Activated naive CD8-positive, alpha-beta T cell treated with anti-CD3 and anti-CD28 coated beads for 36 hours (primary cell): ENCODE results near the gene LHFPL2. TPM values are rescaled to one million over a fixed set of nuclear protein-coding genes. Genes with fewer than 3 reads are reported as not detected.
"Not testable (repeated sequence)": the region's sequence is repeated elsewhere in the genome, so short reads cannot be mapped to it uniquely, and the experiment has no call there.

Experiments
- DNase-seq: peaks from one replicate; pipeline ENCODE4 v3.0.0; 2021
- H3K27ac Mint-ChIP-seq: one replicate; pipeline ENCODE4 v1.8.0; 2022; ENCODE audit warnings: mild to moderate bottlenecking, moderate library complexity, mixed read lengths
- H3K27me3 Mint-ChIP-seq: one replicate; pipeline ENCODE4 v1.8.0; 2022; ENCODE audit warnings: mild to moderate bottlenecking, mixed read lengths
- H3K36me3 Mint-ChIP-seq: one replicate; pipeline ENCODE4 v1.8.0; 2021; ENCODE audit warnings: mild to moderate bottlenecking, mixed read lengths
- H3K4me1 Mint-ChIP-seq: one replicate; pipeline ENCODE4 v1.8.0; 2021; ENCODE audit warnings: mixed read lengths
- H3K4me3 Mint-ChIP-seq: one replicate; pipeline ENCODE4 v1.8.0; 2022; ENCODE audit warnings: mild to moderate bottlenecking, moderate library complexity, mixed read lengths
- H3K9me3 Mint-ChIP-seq: one replicate; pipeline ENCODE4 v1.8.0; 2022; ENCODE audit warnings: mixed read lengths
- total RNA-seq, 2 experiments: library from RNA; stranded (reverse); gene quantifications; one replicate each; pipeline ENCODE4 v1.2.3, GENCODE V29; 2021

The LHFPL2 gene, protein sequence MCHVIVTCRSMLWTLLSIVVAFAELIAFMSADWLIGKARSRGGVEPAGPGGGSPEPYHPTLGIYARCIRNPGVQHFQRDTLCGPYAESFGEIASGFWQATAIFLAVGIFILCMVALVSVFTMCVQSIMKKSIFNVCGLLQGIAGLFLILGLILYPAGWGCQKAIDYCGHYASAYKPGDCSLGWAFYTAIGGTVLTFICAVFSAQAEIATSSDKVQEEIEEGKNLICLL
- under 1 TPM; 0.12 to 0.40 TPM for total RNA-seq

DNA sequence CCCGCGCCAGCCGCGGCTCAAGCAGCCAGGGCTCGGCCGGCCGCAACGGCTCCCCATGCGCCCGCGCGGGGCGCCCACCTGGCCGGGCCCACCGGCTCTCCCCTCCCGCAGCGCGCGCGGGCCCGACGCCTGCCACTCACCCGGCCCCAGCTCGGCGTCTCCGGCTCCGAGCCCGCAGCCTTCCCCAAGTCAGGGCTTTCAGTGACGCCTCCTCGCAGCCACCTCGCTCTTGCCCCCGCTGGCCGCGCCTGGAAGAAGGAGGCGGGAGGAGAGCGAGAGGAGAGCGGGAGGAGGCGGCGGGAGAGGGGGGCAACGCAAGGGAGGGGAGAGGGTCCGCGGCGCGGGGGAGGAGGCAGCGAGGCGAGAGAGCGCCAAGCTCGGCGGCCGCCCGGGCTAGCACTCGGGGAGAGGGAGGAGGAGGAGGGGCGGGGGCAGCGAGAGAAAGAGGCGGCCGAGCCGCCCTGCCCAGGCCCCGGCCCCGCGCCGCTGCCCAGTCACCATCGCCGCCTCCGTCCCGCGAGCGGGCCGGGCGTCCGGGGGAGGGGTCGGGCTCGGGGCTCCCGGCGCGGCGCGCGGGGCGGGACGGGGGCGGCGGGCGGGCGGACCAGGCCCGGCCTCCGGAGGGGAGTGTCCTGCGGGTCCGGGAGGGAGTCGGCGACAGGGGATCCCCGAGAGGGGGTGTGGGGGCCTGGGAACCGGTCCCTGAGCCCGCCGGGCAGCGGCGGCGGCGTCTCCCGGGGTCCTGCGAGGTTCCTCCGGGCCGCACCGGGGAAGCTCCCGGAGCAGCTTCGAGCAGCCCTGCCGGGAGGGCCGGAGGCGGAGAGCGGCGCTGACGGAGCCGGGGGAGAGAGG, at the start of gene LHFPL2:
LHFPL2 (minus strand) TSS at position 414 of the 852 bp plus-strand sequence. CDS start 138,559 bp downstream, outside the sequence.
- Mint-ChIP-seq H3K4me1 (peaks cover 10% of the 10 kb centered on the region), H3K27ac (no peak within 1 kb of the TSS), H3K27me3 (peaks cover 69% of the 10 kb centered on the region), H3K36me3 (no peaks in the 10 kb centered on the region), H3K9me3 (no peaks in the 10 kb centered on the region), H3K4me3 (peak within 1 kb of the TSS; percentile 67)
- DNase-seq: peak; percentile 43

DNA sequence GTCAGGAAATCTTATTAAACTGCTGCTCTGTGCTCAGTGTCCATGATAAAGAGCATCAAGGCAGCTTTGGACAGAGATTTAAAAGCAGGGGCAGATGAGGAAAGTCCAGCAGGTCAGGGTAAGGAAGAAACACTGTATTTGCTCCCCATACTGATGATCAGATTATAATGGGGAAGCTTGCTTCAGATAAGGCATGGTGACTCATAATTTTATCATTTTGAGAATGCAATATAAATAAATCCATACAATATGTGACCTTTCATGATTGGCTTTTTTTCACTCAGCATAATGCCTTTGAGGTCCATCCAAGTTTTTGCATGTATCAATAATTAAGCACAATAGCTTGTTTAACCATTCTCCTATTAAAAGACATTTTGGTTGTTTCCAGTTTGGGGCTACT, 48.1 kb upstream of the LHFPL2 start:
- H3K4me3 Mint-ChIP-seq: no peak overlapping the region
- H3K4me1 Mint-ChIP-seq: no peaks in the 10 kb centered on the region
- no peak overlapping the region for H3K27ac Mint-ChIP-seq
- H3K27me3 Mint-ChIP-seq: peaks cover 7% of the 10 kb centered on the region
- peaks cover 3% of the 10 kb centered on the region for H3K9me3 Mint-ChIP-seq
- no peaks in the 10 kb centered on the region for H3K36me3 Mint-ChIP-seq
- DNase-seq: no peak

DNA sequence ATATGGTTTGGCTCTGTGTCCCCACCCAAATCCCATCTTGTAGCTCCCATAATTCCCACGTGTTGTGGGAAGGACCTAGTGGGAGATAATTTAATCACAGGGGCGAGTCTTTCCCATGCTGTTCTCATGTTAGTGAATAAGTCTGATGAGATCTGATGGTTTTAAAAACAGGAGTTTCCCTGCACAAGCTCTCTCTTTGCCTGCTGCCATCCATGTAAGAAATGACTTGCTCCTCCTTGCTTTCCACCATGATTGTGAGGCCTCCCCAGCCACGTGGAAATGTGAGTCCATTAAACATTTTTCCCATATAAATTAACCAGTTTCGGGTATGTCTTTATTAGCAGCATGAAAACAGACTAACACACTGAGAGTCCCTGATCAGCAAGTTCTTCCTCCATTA, 47.5 kb upstream of the LHFPL2 start:
- H3K9me3 Mint-ChIP-seq, H3K27me3 Mint-ChIP-seq, DNase-seq, H3K4me3 Mint-ChIP-seq, H3K27ac Mint-ChIP-seq, H3K36me3 Mint-ChIP-seq, H3K4me1 Mint-ChIP-seq: not testable (repeated sequence)

DNA sequence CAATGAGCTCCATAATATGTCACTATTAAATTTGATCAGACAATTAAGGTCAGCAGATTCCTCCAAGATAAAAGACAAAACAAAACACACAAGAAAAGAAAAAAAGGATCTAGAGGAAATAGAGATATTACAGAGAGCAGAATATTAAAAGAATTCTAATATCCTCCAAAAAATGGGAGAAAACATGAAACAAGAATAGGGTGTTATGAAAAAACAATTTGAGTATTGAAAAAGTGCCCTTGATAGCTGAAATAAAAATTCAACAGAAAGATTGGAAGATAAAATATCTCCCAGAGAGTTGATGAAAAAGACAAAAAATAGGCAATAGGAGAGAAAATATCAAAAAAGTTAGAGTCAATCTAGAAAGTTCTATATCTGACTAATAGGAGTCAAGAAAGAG, 44.8 kb upstream of the LHFPL2 start:
- Mint-ChIP-seq H3K9me3 (peaks cover 3% of the 10 kb centered on the region), H3K4me3 (no peak overlapping the region), H3K4me1 (no peaks in the 10 kb centered on the region), H3K36me3 (no peaks in the 10 kb centered on the region), H3K27ac (no peak overlapping the region), H3K27me3 (peaks cover 15% of the 10 kb centered on the region)
- no peak for DNase-seq

DNA sequence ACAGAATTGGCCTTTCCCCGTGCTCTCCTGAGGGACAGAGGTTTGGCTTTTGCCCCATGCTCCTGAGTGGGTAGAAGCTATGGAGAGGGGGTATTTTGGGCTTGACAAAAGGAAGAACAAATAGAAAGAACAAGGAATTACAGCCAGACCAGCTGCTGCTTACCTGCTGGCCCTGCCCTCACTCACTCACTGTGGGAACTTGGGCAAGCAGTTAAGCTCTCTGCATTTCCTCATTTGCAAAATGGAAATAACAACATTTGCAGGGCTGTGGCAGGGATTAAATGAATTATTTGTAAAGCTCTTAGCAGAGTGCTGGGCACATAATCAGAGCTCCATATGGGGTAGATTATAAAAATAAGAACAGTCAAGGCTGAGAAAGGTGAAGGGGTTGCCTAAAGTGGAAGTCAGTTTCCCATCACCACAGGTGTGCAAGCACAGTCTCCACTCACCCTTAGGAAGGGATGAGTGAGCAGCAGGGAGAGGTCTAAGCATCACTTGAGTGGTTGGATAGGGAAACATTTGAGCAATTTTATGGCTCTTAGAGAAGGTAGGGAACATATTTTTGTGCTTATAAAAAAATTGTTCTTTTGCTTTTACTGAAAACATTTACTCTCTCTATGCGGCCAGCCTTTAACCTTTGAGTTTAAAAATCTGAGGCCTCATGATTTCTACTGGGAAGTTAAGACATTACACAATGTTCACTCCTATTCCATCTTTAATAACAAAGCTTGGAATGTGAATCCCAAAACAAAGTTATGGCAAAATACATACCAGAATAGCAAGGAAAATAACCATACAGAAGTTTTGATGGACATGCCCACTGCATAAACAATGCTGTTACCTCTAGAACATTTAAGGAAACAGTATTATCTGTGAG, 42.8 kb upstream of the LHFPL2 start:
- H3K27ac Mint-ChIP-seq: no peak overlapping the region
- H3K4me1 Mint-ChIP-seq: no peaks in the 10 kb centered on the region
- H3K27me3 Mint-ChIP-seq: peaks cover 15% of the 10 kb centered on the region
- H3K36me3 Mint-ChIP-seq: no peaks in the 10 kb centered on the region
- H3K9me3 Mint-ChIP-seq: peaks cover 3% of the 10 kb centered on the region
- H3K4me3 Mint-ChIP-seq: no peak overlapping the region
- DNase-seq: no peak

DNA sequence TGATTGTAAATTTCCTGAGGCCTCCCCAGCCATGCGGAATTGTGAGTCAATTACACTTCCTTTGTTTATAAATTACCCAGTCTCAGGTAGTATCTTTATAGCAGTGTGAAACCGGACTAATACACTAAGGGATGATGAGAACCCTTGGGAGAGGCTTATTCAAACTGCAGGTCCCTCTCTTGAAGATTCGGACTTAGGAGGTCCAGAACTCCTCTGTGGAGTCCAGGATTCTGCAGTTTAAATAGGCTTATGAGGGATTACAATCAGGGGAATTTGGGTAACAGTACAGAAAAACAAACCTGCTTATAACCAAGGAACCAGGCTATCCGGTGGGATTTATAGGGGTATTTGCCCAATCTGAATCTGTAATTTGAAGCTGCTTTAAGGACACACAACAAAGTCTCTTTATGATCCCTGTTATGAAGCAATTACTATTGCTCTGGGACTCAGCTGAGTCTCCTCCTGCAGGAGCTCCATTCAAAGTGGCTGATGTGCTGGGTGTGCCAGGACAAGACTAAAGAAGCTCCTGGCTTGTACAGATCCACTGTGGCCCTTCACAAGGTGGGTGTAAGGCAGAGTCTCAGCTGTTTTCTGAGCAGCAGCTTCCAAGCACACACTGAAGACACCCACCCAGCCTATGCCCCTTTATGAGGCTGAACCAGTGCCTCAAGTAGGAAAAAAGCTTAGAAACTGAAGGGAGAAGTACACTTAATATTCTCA, 41.8 kb upstream of the LHFPL2 start:
- Mint-ChIP-seq H3K4me1 (no peaks in the 10 kb centered on the region), H3K36me3 (no peaks in the 10 kb centered on the region), H3K4me3 (no peak overlapping the region), H3K9me3 (peaks cover 3% of the 10 kb centered on the region), H3K27ac (no peak overlapping the region), H3K27me3 (peaks cover 12% of the 10 kb centered on the region)
- DNase-seq: no peak

DNA sequence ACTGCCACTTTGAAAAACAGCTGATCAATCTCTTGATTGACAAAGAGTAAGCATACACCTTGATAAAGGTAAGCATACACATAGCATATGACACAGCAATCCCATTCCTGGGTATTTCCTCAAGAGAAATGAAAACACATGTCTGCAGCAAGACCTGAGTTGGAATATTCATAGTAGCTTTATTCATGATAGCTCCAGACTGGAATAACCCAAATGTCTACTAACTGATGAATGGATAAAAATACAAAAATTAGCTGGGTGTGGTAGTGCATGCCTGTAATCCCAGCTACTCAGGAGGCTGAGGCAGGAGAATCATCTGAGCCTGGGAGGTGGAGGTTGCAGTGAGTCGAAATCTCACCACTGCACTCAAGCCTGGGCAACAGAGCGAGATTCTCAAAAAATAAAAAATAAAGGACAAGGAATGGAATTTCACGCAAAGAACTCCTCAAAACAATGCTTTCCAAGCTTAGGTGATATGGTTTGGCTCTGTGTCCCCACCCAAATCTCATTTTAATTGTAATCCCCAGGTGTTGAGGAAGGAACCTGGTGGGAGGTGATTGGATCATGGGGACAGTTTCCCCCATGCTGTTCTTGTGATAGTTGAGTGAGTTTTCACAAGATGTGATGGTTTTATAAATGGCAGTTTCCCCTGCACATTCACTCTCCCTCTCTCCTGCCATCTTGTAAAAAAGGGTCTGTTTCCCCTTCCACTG, 41.1 kb upstream of the LHFPL2 start:
- Mint-ChIP-seq H3K36me3 (no peaks in the 10 kb centered on the region), H3K4me3 (no peak overlapping the region)
- no peak for DNase-seq

DNA sequence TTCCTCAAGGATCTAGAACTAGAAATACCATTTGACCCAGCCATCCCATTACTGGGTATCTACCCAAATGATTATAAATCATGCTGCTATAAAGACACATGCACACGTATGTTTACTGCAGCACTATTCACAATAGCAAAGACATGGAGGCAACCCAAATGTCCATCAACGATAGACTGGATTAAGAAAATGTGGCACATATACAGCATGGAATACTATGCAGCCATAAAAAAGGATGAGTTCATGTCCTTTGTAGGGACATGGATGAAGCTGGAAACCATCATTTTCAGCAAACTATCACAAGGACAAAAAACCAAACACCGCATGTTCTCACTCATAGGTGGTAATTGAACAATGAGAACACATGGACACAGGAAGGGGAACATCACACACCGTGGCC, 38.9 kb upstream of the LHFPL2 start:
- peaks cover 13% of the 10 kb centered on the region for H3K27me3 Mint-ChIP-seq

More for the DNA sequence above, 41.1 kb upstream of the LHFPL2 start:
- peaks cover 3% of the 10 kb centered on the region for H3K9me3 Mint-ChIP-seq
- no peak overlapping the region for H3K27ac Mint-ChIP-seq
- peaks cover 12% of the 10 kb centered on the region for H3K27me3 Mint-ChIP-seq
- H3K4me1 Mint-ChIP-seq: no peaks in the 10 kb centered on the region

DNA sequence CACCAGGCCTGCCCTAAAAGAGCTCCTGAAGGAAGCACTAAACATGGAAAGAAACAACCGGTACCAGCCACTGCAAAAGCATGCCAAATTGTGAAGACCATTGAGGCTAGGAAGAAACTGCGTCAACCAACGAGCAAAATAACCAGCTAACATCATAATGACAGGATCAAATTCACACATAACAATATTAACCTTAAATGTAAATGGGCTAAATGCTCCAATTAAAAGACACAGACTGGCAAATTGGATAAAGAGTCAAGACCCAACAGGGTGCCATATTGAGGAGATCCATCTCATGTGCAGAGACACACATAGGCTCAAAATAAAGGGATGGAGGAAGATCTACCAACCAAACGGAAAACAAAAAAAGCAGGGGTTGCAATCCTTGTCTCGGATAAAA, 35.3 kb upstream of the LHFPL2 start:
- H3K9me3 Mint-ChIP-seq, H3K27ac Mint-ChIP-seq, H3K27me3 Mint-ChIP-seq, DNase-seq, H3K36me3 Mint-ChIP-seq, H3K4me3 Mint-ChIP-seq, H3K4me1 Mint-ChIP-seq: not testable (repeated sequence)

More for the DNA sequence above, 38.9 kb upstream of the LHFPL2 start:
- not testable (repeated sequence) for H3K36me3 Mint-ChIP-seq, DNase-seq, H3K4me3 Mint-ChIP-seq, H3K27ac Mint-ChIP-seq, H3K4me1 Mint-ChIP-seq, H3K9me3 Mint-ChIP-seq

DNA sequence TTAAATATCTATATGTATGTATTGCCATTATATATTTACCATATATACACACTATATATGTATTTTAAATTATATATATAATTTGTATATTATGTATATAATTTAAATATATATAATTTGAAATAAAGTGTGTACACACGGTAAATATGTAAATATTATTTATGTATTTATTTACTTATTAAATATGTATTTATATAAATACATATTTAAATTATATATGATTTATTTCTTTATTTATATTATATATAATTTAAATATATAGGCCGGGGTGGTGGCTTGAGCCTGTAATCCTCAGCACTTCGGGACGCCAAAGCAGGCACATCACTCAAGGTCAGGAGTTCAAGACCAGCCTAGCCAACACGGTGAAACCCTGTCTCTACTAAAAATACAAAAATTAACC, 31.3 kb upstream of the LHFPL2 start:
- no peak for DNase-seq
- no peaks in the 10 kb centered on the region for H3K36me3 Mint-ChIP-seq
- H3K9me3 Mint-ChIP-seq: no peaks in the 10 kb centered on the region
- H3K27ac Mint-ChIP-seq: no peak overlapping the region
- peaks cover 6% of the 10 kb centered on the region for H3K27me3 Mint-ChIP-seq
- H3K4me3 Mint-ChIP-seq: no peak overlapping the region
- H3K4me1 Mint-ChIP-seq: no peaks in the 10 kb centered on the region

DNA sequence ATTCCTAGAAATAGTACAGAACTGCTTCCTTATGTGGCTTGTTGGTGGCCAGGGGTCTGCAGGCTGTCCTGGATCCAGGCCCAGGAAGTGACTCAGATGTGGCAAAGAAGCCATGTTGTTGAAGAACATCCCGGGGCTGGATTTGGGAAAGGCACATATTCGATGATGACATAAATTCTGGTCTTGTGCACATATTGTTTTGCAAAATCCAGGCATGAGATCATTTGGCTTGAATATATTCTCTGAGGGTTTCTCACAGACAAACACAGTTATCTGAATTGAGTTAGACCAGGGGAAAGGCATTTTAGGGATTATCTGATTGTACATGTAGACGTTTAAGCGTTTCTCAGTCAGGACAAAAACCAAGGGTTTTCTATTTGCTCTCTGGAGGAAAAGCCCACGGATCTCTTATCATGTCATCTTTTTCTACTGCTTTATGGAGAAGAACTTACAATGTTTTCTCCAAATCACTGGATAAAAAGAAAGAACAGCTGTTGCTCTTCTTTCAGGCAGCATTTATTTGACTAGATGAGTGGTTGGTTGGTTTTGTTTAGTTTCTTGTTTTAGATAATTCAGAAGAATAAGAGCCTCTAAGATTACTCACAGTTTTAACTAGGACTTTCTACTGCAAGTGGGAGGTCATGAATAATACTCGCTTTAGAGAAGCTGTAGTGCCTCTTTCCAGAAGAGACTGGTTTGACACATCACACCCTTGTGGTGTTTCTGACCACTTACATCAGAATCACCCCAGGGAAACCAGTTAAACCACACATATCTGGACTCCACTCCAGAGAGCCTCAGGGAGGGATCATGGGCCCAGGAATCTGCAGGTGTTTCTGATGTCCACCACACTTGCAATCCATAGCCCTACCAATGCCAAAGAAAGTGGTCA, 29.5 kb upstream of the LHFPL2 start:
- Mint-ChIP-seq H3K36me3 (no peaks in the 10 kb centered on the region), H3K9me3 (no peaks in the 10 kb centered on the region), H3K4me3 (no peak overlapping the region), H3K27ac (no peak overlapping the region), H3K27me3 (peaks cover 9% of the 10 kb centered on the region), H3K4me1 (no peaks in the 10 kb centered on the region)
- DNase-seq: no peak

DNA sequence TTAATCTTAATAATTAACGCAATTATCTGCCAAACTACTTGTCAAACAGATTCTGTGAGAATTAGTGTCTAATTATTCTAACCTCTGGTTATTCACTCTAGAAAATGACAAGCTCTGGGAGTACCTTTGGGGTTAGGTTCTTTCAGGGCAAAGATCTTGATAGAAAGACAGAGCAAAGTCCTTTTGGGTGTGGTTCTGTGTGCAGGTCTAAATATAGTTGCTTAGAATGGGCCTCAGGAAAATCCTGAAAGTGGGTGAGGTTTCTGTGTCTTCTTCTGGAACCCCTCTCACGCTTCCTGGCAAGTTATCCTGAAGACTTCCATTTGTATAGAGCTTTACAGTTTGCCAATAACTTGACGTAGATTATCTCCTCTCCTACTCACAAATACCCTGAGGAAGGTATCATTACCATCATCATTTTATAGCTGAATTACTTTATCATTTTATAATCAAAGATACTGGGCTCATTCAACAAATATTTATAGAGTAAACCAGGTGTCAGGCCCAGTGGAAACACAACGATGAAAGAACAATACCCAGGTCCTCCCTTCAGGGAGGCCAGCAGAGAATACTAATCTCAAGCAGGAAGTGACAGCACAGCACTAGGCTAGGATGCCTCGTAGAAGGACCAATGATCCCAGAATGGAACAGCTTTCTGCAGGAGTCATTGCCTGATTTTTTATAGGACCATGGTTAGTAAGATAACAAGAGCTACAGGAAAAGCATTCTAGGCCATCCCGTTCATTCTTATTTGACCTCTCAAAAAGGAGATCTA, 27.6 kb upstream of the LHFPL2 start:
- Mint-ChIP-seq H3K27ac (no peak overlapping the region), H3K36me3 (no peaks in the 10 kb centered on the region), H3K27me3 (peaks cover 7% of the 10 kb centered on the region), H3K9me3 (no peaks in the 10 kb centered on the region), H3K4me3 (no peak overlapping the region), H3K4me1 (no peaks in the 10 kb centered on the region)
- DNase-seq: no peak

DNA sequence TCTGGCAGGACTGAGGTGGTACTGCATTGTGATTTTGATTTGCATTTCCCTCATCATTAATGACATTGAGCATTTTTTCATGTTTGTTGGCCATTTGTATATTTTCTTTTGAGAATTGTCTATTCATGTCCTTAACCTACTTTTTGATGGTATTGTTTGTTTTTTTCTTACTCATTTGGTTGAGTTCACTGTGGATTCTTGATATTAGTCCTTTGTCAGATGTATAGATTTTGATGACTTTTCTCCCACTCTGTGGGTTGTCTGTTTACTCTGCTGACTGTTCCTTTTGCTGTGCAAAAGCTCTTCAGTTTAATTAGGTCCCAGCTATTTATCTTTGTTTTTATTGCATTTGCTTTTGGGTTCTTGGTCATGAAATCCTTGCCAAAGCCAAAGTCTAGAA, 25.3 kb upstream of the LHFPL2 start:
- not testable (repeated sequence) for H3K9me3 Mint-ChIP-seq, DNase-seq, H3K4me1 Mint-ChIP-seq, H3K4me3 Mint-ChIP-seq, H3K36me3 Mint-ChIP-seq, H3K27ac Mint-ChIP-seq
- peaks cover 10% of the 10 kb centered on the region for H3K27me3 Mint-ChIP-seq
